GM21737 (cell line): ENCODE results near the gene PTPRQ.
A peak's percentile ranks its signal among the peaks of the same experiment; 100 is the strongest.

Source experiments
- ATAC-seq: cut with Tn5 transposase; IDR thresholded peaks from one replicate; pipeline ENCODE4 v1.9.1; 2021; ENCODE audit warnings: mild to moderate bottlenecking, moderate library complexity; ENCODE audit not compliant: unreplicated experiment

PTPRQ gene

GRCh38 chr12:80698256-80698655 lies 254.2 kb downstream of the PTPRQ start:
- ATAC-seq: no peak

GRCh38 chr12:80698847-80699542 lies 255.0 kb downstream of the PTPRQ start:
- no peak for ATAC-seq

- no peak for ATAC-seq
Measured at GRCh38 chr12:80700327-80700726, 256.3 kb downstream of the PTPRQ start.

GRCh38 chr12:80701388-80701787 lies 257.4 kb downstream of the PTPRQ start:
- no peak for ATAC-seq

GRCh38 chr12:80702889-80703805 lies 259.1 kb downstream of the PTPRQ start:
- ATAC-seq: peak; percentile 87

GRCh38 chr12:80704420-80704819 lies 260.4 kb downstream of the PTPRQ start:
- ATAC-seq: no peak

- no peak for ATAC-seq
Measured at GRCh38 chr12:80707126-80707829, 263.2 kb downstream of the PTPRQ start, which contains the start of gene MYF6. MYF6 (plus strand) TSS chr12:80707634; CDS start chr12:80707720, 86 bp downstream.

GRCh38 chr12:80707830-80708258 lies 263.8 kb downstream of the PTPRQ start:
- no peak for ATAC-seq

- ATAC-seq: no peak
Measured at GRCh38 chr12:80708259-80708974, 264.4 kb downstream of the PTPRQ start.

GRCh38 chr12:80708975-80709328 lies 264.9 kb downstream of the PTPRQ start:
- no peak for ATAC-seq

- ATAC-seq: no peak
Measured at GRCh38 chr12:80709811-80710726, 266.0 kb downstream of the PTPRQ start.

GRCh38 chr12:80710727-80711449 lies 266.9 kb downstream of the PTPRQ start:
- no peak for ATAC-seq

GRCh38 chr12:80711866-80712265 lies 267.8 kb downstream of the PTPRQ start:
- no peak for ATAC-seq

- ATAC-seq: no peak
Measured at GRCh38 chr12:80712866-80713265, 268.8 kb downstream of the PTPRQ start.

- no peak for ATAC-seq
Measured at GRCh38 chr12:80713419-80713818, 269.4 kb downstream of the PTPRQ start.

GRCh38 chr12:80714055-80714454 lies 270.0 kb downstream of the PTPRQ start:
- ATAC-seq: no peak

GRCh38 chr12:80714846-80715245 lies 270.8 kb downstream of the PTPRQ start:
- ATAC-seq: no peak

- ATAC-seq: no peak
Measured at GRCh38 chr12:80715713-80716249, 271.7 kb downstream of the PTPRQ start.
